Amniotic epithelial cell (primary cell): Measurements from ENCODE around the gene ADSL.
A peak's percentile ranks its signal among the peaks of the same experiment; 100 is the strongest.
"Not testable (repeated sequence)": the region's sequence is repeated elsewhere in the genome, so short reads cannot be mapped to it uniquely, and the experiment has no call there.

Experiments used
- DNase-seq: peaks from one replicate; pipeline ENCODE4 v3.0.0-alpha.2; 2010; ENCODE audit warnings: low read depth

ADSL gene

DNA sequence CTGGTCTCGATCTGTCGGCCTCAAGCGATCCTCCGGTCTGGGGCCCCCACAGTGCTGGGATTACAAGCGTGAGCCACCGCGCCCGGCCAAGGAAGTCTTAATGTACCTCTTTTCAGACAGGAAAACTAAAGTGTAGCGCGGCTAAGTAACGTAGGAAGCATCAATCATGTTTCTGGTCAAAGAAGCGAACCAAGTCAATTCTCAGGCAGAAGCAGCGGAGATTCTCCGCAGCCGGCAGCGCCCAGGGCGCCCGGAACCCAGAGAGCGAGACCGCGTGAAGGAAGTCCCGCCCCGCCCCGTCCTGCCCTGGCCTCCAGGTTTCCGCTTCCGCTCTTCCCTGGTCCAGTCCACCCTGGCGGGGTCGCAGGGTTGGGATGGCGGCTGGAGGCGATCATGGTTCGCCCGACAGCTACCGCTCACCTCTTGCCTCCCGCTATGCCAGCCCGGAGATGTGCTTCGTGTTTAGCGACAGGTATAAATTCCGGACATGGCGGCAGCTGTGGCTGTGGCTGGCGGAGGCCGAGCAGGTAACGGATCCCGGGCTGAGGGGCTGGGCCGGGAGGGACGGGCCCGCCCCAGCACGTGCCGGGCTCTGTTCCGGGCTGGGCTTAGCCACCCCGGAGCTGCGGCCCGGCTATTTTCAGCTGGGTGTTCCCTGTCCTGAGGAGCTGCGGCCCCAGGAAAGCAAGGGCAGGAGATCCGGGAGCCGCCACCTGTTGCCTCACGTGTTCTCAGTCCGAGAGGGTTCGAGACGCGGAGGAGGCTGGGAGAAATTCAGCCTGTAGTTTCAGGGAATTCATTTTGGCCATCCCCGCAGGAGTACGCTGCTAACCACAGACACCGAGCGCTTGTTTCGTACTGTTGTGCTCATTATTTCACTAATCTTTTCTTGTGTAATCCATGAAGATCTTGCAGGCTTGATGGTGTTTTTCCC, at the start of gene ADSL:
Gene ADSL (plus strand): TSS at position 316 of the 934 bp plus-strand sequence. CDS start 59 bp downstream, at position 375.
- peak; percentile 87 for DNase-seq

- DNase-seq: peak; percentile 13
Measured at GRCh38 chr22:40300316-40300715, 46.0 kb upstream of the ADSL start.

GRCh38 chr22:40300884-40301672, 45.2 kb upstream of the ADSL start:
- DNase-seq: no peak

GRCh38 chr22:40302149-40302548, 44.2 kb upstream of the ADSL start:
- no peak for DNase-seq

- no peak for DNase-seq
Measured at GRCh38 chr22:40305625-40306024, 40.7 kb upstream of the ADSL start.

GRCh38 chr22:40308999-40309573, 37.2 kb upstream of the ADSL start:
- no peak for DNase-seq

- DNase-seq: no peak
Measured at GRCh38 chr22:40309631-40310030, 36.7 kb upstream of the ADSL start.

DNA sequence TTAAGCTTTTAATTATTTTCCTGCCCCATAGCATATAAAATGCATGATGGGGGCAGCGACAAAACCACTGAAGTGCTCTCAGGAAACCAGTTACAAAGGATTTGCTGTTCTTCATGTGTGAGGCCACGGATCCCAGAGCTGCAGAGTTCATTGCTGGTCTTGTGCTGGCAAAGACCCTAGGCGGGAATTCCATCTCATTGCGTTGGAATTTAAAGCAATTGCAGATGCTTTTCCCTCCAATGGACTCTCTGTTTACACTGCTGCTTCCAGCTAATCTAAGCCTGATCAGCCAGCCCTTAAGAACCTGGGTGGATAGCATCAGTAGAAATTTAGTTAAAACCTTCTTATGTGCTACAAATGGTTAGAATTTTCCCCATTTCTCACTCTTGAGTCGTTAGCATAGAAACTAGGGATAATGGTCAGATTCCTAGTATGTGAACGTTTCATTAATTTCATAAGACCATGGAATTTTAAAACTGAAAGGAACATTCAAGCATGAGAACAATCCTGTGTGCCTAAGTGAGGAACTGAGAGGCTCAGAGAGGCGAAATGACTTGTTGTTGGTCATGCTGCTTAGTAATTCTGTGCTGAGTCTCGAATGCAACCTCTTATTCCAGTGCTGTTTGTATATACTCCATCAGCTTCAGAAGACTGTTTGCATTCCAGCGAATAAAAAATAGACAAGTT, 36.1 kb upstream of the ADSL start:
- DNase-seq: peak; percentile 83

DNA sequence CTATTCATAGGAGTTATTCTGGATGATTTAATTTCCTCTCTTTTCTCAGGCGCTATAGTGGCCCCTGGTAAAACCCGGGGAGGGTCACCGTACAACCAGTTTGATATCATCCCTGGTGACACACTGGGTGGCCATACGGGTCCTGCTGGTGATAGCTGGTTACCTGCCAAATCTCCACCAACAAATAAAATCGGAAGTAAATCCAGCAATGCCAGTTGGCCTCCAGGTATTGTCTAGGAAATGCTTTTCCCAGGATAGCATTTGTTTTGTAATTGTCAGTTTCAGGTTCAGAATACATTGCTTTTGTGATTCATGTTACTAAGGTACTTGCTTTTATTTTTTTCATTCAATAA, 35.6 kb upstream of the ADSL start:
- DNase-seq: no peak

GRCh38 chr22:40311646-40312045, 34.7 kb upstream of the ADSL start:
- not testable (repeated sequence) for DNase-seq

GRCh38 chr22:40312050-40312449, 34.2 kb upstream of the ADSL start:
- no peak for DNase-seq

DNA sequence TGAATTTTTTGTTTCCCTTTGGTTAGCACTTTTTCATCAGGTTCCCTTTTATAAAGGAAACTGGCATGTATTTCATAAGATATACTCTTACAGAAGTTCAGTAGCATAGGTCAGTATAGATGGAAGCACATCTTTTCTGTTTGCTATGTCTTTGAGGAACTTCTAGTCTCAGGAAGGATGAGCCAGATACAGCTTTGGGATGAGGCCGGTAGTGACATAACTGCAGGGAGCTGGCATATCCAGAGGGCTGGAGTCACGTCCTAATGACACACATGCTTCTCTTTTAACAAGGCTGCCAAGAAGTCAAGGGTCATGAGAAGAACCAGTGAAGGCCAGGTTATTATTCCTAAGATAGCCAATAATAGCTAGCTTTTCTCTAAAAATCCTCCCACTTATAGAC, 33.3 kb upstream of the ADSL start:
- DNase-seq: no peak

DNA sequence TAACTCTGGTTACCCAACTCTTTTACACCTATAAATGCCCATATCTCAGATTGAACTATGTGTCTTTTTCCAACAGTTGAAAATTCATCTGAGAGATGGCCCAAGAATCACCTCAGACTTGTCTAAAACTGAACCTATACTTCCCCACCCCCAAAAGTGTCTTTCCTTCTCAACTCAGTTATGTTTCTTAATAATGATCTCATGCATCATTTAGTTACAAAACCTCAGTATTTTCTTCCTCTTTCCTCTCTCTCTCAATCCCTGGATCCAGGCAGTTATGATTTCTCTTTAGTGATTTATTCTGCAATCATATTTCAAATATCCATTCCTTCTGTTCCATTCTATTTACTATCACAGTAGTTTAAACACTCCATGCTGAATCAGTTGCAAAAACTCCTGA, 32.3 kb upstream of the ADSL start:
- DNase-seq: no peak

- DNase-seq: peak; percentile 27
Measured at GRCh38 chr22:40320687-40321086, 25.6 kb upstream of the ADSL start.

- DNase-seq: peak; percentile 18
Measured at GRCh38 chr22:40322021-40322420, 24.3 kb upstream of the ADSL start.

DNA sequence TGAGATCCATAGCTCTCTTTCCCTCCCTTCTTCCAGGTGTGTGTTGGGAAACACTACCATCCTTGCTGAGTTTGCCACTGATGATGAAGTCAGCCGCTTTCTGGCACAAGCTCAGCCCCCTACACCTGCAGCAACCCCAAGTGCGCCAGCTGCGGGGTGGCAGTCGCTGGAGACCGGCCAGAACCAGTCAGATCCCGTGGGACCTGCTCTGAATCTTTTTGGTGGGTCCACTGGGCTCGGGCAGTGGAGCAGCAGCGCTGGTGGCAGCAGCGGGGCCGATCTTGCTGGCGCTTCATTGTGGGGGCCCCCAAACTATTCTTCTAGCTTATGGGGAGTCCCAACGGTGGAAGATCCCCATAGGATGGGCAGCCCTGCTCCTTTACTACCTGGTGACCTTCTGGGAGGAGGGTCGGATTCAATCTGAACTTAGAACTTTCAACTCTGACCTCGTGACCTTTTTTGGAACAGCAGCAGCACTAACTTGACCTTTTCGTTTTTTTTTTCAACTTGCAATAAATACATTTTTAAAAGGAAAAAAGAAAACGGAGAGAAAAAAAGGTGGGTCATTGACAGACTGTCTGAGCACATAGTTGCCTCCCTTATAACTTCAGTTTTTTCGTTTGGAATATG, 23.4 kb upstream of the ADSL start:
- DNase-seq: no peak

GRCh38 chr22:40323681-40324171, 22.6 kb upstream of the ADSL start:
- no peak for DNase-seq

GRCh38 chr22:40324468-40325305, 21.6 kb upstream of the ADSL start:
- DNase-seq: no peak

GRCh38 chr22:40325315-40325714, 21.0 kb upstream of the ADSL start:
- no peak for DNase-seq

GRCh38 chr22:40326905-40327735, 19.2 kb upstream of the ADSL start:
- DNase-seq: no peak
